ENCODE measurements around the gene DLG2. TPM values are rescaled to one million over a fixed set of nuclear protein-coding genes. Genes with fewer than 3 reads are reported as not detected.

Gene DLG2
- total and polyA plus RNA-seq, 2 of the 4 experiments (the other 2 are of a cell fraction) = 0.31 to 0.36 TPM

DNA sequence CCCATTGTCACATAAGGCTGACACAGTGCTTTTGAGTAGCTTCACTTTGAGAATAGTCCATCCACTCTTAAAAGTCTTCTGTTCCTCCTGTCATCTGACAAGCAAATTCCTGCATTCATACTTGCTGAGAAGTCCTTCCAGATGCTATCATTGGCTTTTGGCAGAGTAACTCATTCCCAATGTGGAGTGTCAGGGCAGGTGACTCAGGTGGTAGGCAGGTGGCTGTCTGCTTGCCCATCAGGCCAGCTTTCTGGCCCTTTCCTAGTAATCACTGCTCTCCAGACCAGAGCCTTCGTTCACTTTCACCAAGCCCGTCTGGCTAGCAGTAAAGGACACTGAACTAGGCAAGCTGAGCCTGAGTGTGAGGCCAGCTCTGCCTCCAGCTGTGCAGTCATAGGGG is 2178.5 kb downstream of the DLG2 start:
- no peak for TF ChIP-seq MXI1 (IDR thresholded peaks at IDR 0.05; ENCODE audit: borderline replicate concordance, low read depth, low read length)
- no peak for TF ChIP-seq NFE2L2 (IDR thresholded peaks at IDR 0.05; ENCODE audit: low read depth, low read length)
- TF ChIP-seq, protein P1, sequence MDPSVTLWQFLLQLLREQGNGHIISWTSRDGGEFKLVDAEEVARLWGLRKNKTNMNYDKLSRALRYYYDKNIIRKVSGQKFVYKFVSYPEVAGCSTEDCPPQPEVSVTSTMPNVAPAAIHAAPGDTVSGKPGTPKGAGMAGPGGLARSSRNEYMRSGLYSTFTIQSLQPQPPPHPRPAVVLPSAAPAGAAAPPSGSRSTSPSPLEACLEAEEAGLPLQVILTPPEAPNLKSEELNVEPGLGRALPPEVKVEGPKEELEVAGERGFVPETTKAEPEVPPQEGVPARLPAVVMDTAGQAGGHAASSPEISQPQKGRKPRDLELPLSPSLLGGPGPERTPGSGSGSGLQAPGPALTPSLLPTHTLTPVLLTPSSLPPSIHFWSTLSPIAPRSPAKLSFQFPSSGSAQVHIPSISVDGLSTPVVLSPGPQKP (IDR thresholded peaks at IDR 0.05; ENCODE audit: borderline replicate concordance, low read depth, low read length) = no peak
- no peak for TF ChIP-seq CHD1 (IDR thresholded peaks at IDR 0.05; ENCODE audit: low read depth, low read length)
- no peak for TF ChIP-seq MAFK (IDR thresholded peaks at IDR 0.05; ENCODE audit: low read depth, low read length)
- TF ChIP-seq RFX5 (IDR thresholded peaks at IDR 0.05; ENCODE audit: low read depth, low read length) = no peak
- TF ChIP-seq CEBPB (IDR thresholded peaks at IDR 0.05; ENCODE audit: low read depth, low read length) = no peak
- TF ChIP-seq FOS (IDR thresholded peaks at IDR 0.05; ENCODE audit: low read depth, low read length) = no peak
- no peak for TF ChIP-seq RCOR1 (IDR thresholded peaks at IDR 0.05; ENCODE audit: insufficient replicate concordance, low read length)
- TF ChIP-seq SMC3 (IDR thresholded peaks at IDR 0.05; ENCODE audit: low read depth, low read length) = no peak
- no peak for TF ChIP-seq BHLHE40 (IDR thresholded peaks at IDR 0.05; ENCODE audit: low read depth, low read length)
- TF ChIP-seq RAD21 (IDR thresholded peaks at IDR 0.05; ENCODE audit: low read length) = no peak
- H3K4me1 ChIP-seq (ENCODE audit: control insufficient read depth, insufficient read depth, low read length) = no peaks in the 10 kb centered on the region
- in situ Hi-C loops (cut with MboI; ENCODE audit: low sequenced_read_pairs) (no loop called here), intact Hi-C loops (cut with micrococcal nuclease) (no loop called here), dilution Hi-C loops (cut with HindIII; ENCODE audit: low sequenced_read_pairs, unreplicated experiment) (no loop called here)
- H3K9me1 ChIP-seq (ENCODE audit: insufficient read depth, low read length) = no peaks in the 10 kb centered on the region
- H2AFZ ChIP-seq (replicated peaks; ENCODE audit: low read length, poor library complexity) = peak overlapping the region; percentile 14
- H2BK20ac ChIP-seq (ENCODE audit: low read depth, low read length) = no peak overlapping the region
- H2BK120ac ChIP-seq (ENCODE audit: low read depth, low read length) = no peak overlapping the region
- no peak overlapping the region for H2BK5ac ChIP-seq (ENCODE audit: low read depth, low read length, poor library complexity, severe bottlenecking)
- no peak overlapping the region for H2AK9ac ChIP-seq (replicated peaks; ENCODE audit: low read depth, low read length, poor library complexity)
- H3K4me3 ChIP-seq (ENCODE audit: insufficient read depth, low read depth, low read length) = no peak overlapping the region
- H2AK5ac ChIP-seq (ENCODE audit: low read depth, low read length) = no peak overlapping the region
- no TSS peak for BruUV-seq (replicated peaks)
- H3K18ac ChIP-seq (ENCODE audit: low read depth, low read length) = no peak overlapping the region
- H2BK15ac ChIP-seq (ENCODE audit: low read depth, low read length) = no peak overlapping the region
- no peak overlapping the region for H4K5ac ChIP-seq (ENCODE audit: low read depth, low read length)
- no peak overlapping the region for H3K4ac ChIP-seq (ENCODE audit: low read depth, low read length)
- ATAC-seq (ENCODE audit: low read depth) (no peak), DNase-seq (no peak)
- no peaks in the 10 kb centered on the region for H3K36me3 ChIP-seq (ENCODE audit: control insufficient read depth, insufficient read depth, low read length)
- 57% methylated on average over 2 of the region's 2 CpGs; no CpG with 5 or more reads in 1 of the 2 experiments for WGBS, 2 experiments (ENCODE audit: extremely low coverage in 2 of 2, insufficient read length in 1 of 2)
- POLR2A ChIA-PET (ENCODE audit: unreplicated experiment) = no interaction called here
- H3K9me3 ChIP-seq (ENCODE audit: control insufficient read depth, insufficient read depth, low read length) = no peaks in the 10 kb centered on the region
- no peak overlapping the region for H3K23ac ChIP-seq (ENCODE audit: low read depth, low read length)
- H4K91ac ChIP-seq (ENCODE audit: insufficient read depth, low read depth, low read length) = no peak overlapping the region
- no peak overlapping the region for H4K8ac ChIP-seq (ENCODE audit: low read depth in 2 of 2, low read length in 2 of 2)
- no peak overlapping the region for H3K9ac ChIP-seq (ENCODE audit: low read depth, low read length)
- H3K56ac ChIP-seq (ENCODE audit: extremely low read depth, insufficient read depth, low read length) = no peak overlapping the region
- no peaks in the 10 kb centered on the region for H4K20me1 ChIP-seq (ENCODE audit: insufficient read depth, low read length)
- H3K79me1 ChIP-seq (ENCODE audit: low read depth in 1 of 2, low read length in 2 of 2) = no peaks in the 10 kb centered on the region
- CTCF ChIA-PET = no interaction called here
- no peak overlapping the region for H3K27ac ChIP-seq (ENCODE audit: insufficient read depth, low read length)
- no peak overlapping the region for H3K14ac ChIP-seq (replicated peaks; ENCODE audit: low read depth, low read length)
- H3K4me2 ChIP-seq (ENCODE audit: low read depth, low read length) = no peak overlapping the region
- H3K27me3 ChIP-seq (ENCODE audit: control insufficient read depth, insufficient read depth, low read length) = no peaks in the 10 kb centered on the region

Data from IMR-90 (cell line).